ENCODE results near the gene PPFIA1. TPM values are rescaled to one million over a fixed set of nuclear protein-coding genes. Genes with fewer than 3 reads are reported as not detected.

PPFIA1 gene
- total and polyA plus RNA-seq, 4 donors = 27.5 to 85.0 (median 43.5) TPM

- Histone ChIP-seq H3K4me3 (no peak overlapping the region), H3K4me1 (ENCODE audit: control insufficient read depth in 5 of 5, insufficient read depth in 5 of 5, low read length in 5 of 5) (no peaks in the 10 kb centered on the region), H3K9me3 (ENCODE audit: control insufficient read depth in 4 of 4, insufficient read depth in 3 of 4, low read length in 3 of 4) (no peaks in the 10 kb centered on the region), H3K9ac (ENCODE audit: insufficient read depth in 1 of 2, low read length in 2 of 2) (no peak overlapping the region), H3K27ac (ENCODE audit: low read depth in 1 of 2, low read length in 1 of 2) (no peak overlapping the region), H3K36me3 (ENCODE audit: control insufficient read depth in 4 of 4, insufficient read depth in 4 of 4, low read length in 4 of 4) (peaks cover 34 to 43% (median 36%) of the 10 kb centered on the region in 4 donors), H3K27me3 (ENCODE audit: control insufficient read depth in 3 of 3, insufficient read depth in 3 of 3, low read length in 2 of 3) (no peaks in the 10 kb centered on the region)
- ATAC-seq (ENCODE audit: insufficient read depth, low FRiP score) (no peak), DNase-seq (no peak)
- TF ChIP-seq CTCF (IDR thresholded peaks at IDR 0.05; ENCODE audit: control extremely low read depth, extremely low read depth) = no peak
- WGBS, 2 donors = 84 to 89% methylated on average over 19 of the region's 19 CpGs
Measured at GRCh38 chr11:70353900-70354568, 83.5 kb downstream of the PPFIA1 start.

- H3K27me3 ChIP-seq (ENCODE audit: control insufficient read depth in 3 of 3, insufficient read depth in 3 of 3, low read length in 2 of 3) = no peaks in the 10 kb centered on the region
- no peak for TF ChIP-seq CTCF (IDR thresholded peaks at IDR 0.05; ENCODE audit: control extremely low read depth, extremely low read depth)
- H3K4me3 ChIP-seq = no peak overlapping the region
- 94 to 98% methylated on average over 2 of the region's 2 CpGs for WGBS, 2 donors
- peaks cover 29 to 40% (median 33%) of the 10 kb centered on the region in 4 donors for H3K36me3 ChIP-seq (ENCODE audit: control insufficient read depth in 4 of 4, insufficient read depth in 4 of 4, low read length in 4 of 4)
- ATAC-seq (ENCODE audit: insufficient read depth, low FRiP score) (no peak), DNase-seq (no peak)
- no peak overlapping the region for H3K27ac ChIP-seq (ENCODE audit: low read depth in 1 of 2, low read length in 1 of 2)
- H3K4me1 ChIP-seq (ENCODE audit: control insufficient read depth in 5 of 5, insufficient read depth in 5 of 5, low read length in 5 of 5) = no peaks in the 10 kb centered on the region
- no peaks in the 10 kb centered on the region for H3K9me3 ChIP-seq (ENCODE audit: control insufficient read depth in 4 of 4, insufficient read depth in 3 of 4, low read length in 3 of 4)
- no peak overlapping the region for H3K9ac ChIP-seq (ENCODE audit: insufficient read depth in 1 of 2, low read length in 2 of 2)
Measured at GRCh38 chr11:70354629-70355028, 84.1 kb downstream of the PPFIA1 start.

- no peaks in the 10 kb centered on the region for H3K4me1 ChIP-seq (ENCODE audit: control insufficient read depth in 5 of 5, insufficient read depth in 5 of 5, low read length in 5 of 5)
- TF ChIP-seq CTCF (IDR thresholded peaks at IDR 0.05; ENCODE audit: control extremely low read depth, extremely low read depth) = no peak
- H3K36me3 ChIP-seq (ENCODE audit: control insufficient read depth in 4 of 4, insufficient read depth in 4 of 4, low read length in 4 of 4) = peaks cover 29 to 48% (median 35%) of the 10 kb centered on the region in 4 donors
- no peak overlapping the region for H3K4me3 ChIP-seq
- peaks cover 0 to 4% (median 0%) of the 10 kb centered on the region in 4 donors for H3K9me3 ChIP-seq (ENCODE audit: control insufficient read depth in 4 of 4, insufficient read depth in 3 of 4, low read length in 3 of 4)
- no peak overlapping the region for H3K27ac ChIP-seq (ENCODE audit: low read depth in 1 of 2, low read length in 1 of 2)
- no peak for ATAC-seq (ENCODE audit: insufficient read depth, low FRiP score)
- no peak for DNase-seq
- WGBS, 2 donors = 55 to 75% methylated on average over 11 of the region's 11 CpGs
- no peaks in the 10 kb centered on the region for H3K27me3 ChIP-seq (ENCODE audit: control insufficient read depth in 3 of 3, insufficient read depth in 3 of 3, low read length in 2 of 3)
- no peak overlapping the region for H3K9ac ChIP-seq (ENCODE audit: insufficient read depth in 1 of 2, low read length in 2 of 2)
Measured at GRCh38 chr11:70358753-70359152, 88.3 kb downstream of the PPFIA1 start.

Data from lung (tissue), 12 donors.